ENCODE data around the gene ZNF197. TPM values are rescaled to one million over a fixed set of nuclear protein-coding genes. Genes with fewer than 3 reads are reported as not detected.
"Not testable (repeated sequence)": the region's sequence is repeated elsewhere in the genome, so short reads cannot be mapped to it uniquely, and the experiment has no call there.

The ZNF197 gene
- total and polyA plus RNA-seq, 2 of the 4 experiments (the other 2 are of a cell fraction) = 5.0 to 14.9 TPM

DNA sequence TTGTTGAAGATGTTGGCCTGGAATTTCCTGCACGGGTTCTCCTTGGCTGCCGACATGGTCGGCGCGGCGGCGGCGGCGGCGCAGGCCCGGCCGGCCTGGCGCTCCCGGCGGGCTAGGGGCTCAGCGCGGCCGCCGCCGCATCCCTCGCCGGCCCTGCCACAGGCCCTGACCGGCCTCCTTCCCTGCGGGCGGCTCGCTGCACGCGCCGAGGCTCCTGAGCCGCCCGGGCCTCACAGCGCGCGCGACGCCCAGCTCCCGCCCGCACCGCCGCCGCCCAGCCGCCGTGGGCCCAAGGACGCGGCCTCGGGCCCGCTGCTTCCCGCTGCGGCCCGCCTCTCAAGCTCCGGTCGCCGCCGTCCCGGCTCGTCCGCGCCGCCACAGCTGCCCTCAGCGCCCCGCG, 43.9 kb upstream of the ZNF197 start:
- H3K14ac ChIP-seq (replicated peaks; ENCODE audit: low read depth, low read length); H2BK15ac ChIP-seq (ENCODE audit: low read depth, low read length); H3K4me3 ChIP-seq (ENCODE audit: insufficient read depth, low read depth, low read length); H3K23ac ChIP-seq (ENCODE audit: low read depth, low read length); H2AK9ac ChIP-seq (replicated peaks; ENCODE audit: low read depth, low read length, poor library complexity); H4K5ac ChIP-seq (ENCODE audit: low read depth, low read length); H3K27me3 ChIP-seq (ENCODE audit: control insufficient read depth, insufficient read depth, low read length); H3K9me1 ChIP-seq (ENCODE audit: insufficient read depth, low read length); H3K36me3 ChIP-seq (ENCODE audit: control insufficient read depth, insufficient read depth, low read length); H3K4ac ChIP-seq (ENCODE audit: low read depth, low read length); CTCF ChIA-PET; H4K20me1 ChIP-seq (ENCODE audit: insufficient read depth, low read length); H2AK5ac ChIP-seq (ENCODE audit: low read depth, low read length); H2BK120ac ChIP-seq (ENCODE audit: low read depth, low read length); dilution Hi-C loops (cut with HindIII; ENCODE audit: low sequenced_read_pairs, unreplicated experiment); H3K56ac ChIP-seq (ENCODE audit: extremely low read depth, insufficient read depth, low read length); DNase-seq; H2AFZ ChIP-seq (replicated peaks; ENCODE audit: low read length, poor library complexity); ATAC-seq (ENCODE audit: low read depth); H4K91ac ChIP-seq (ENCODE audit: insufficient read depth, low read depth, low read length); H3K9me3 ChIP-seq (ENCODE audit: control insufficient read depth, insufficient read depth, low read length); H3K4me2 ChIP-seq (ENCODE audit: low read depth, low read length); H4K8ac ChIP-seq (ENCODE audit: low read depth in 2 of 2, low read length in 2 of 2); H3K79me1 ChIP-seq (ENCODE audit: low read depth in 1 of 2, low read length in 2 of 2); BruUV-seq (replicated peaks); in situ Hi-C loops (cut with MboI; ENCODE audit: low sequenced_read_pairs); H3K4me1 ChIP-seq (ENCODE audit: control insufficient read depth, insufficient read depth, low read length); H3K9ac ChIP-seq (ENCODE audit: low read depth, low read length); H3K27ac ChIP-seq (ENCODE audit: insufficient read depth, low read length); H2BK5ac ChIP-seq (ENCODE audit: low read depth, low read length, poor library complexity, severe bottlenecking); H3K18ac ChIP-seq (ENCODE audit: low read depth, low read length); intact Hi-C loops (cut with micrococcal nuclease); H2BK20ac ChIP-seq (ENCODE audit: low read depth, low read length); POLR2A ChIA-PET (ENCODE audit: unreplicated experiment): not testable (repeated sequence)
- WGBS, 2 experiments (ENCODE audit: extremely low coverage in 2 of 2, insufficient read length in 1 of 2) = 37% methylated on average over 25 of the region's 62 CpGs; no CpG with 5 or more reads in 1 of the 2 experiments
